Testis (tissue), 2 donors: ENCODE measurements around the gene MKKS.

Experiments
- POLR2A ChIP-seq: fragments of 450-650 bp; IDR thresholded peaks from one replicate; pipeline ENCODE4 v1.6.1; 2017; ENCODE audit warnings: antibody characterized with exemption, mild to moderate bottlenecking, moderate library complexity
- TF ChIP-seq, protein P1 (sequence below), 3 experiments: fragments of 450-650 bp in 2 of 3; fragments of 200-600 bp in 1 of 3; sonication (generic) in 1 of 3; IDR thresholded peaks; one replicate each; pipeline ENCODE4 v1.5.1; 2016 to 2019; ENCODE audit warnings: antibody characterized with exemption in 3 of 3, mild to moderate bottlenecking in 2 of 3, moderate library complexity in 1 of 3

GRCh38 chr20:10443936-10444335 is 9.9 kb upstream of the MKKS start:
- TF ChIP-seq, protein P1, sequence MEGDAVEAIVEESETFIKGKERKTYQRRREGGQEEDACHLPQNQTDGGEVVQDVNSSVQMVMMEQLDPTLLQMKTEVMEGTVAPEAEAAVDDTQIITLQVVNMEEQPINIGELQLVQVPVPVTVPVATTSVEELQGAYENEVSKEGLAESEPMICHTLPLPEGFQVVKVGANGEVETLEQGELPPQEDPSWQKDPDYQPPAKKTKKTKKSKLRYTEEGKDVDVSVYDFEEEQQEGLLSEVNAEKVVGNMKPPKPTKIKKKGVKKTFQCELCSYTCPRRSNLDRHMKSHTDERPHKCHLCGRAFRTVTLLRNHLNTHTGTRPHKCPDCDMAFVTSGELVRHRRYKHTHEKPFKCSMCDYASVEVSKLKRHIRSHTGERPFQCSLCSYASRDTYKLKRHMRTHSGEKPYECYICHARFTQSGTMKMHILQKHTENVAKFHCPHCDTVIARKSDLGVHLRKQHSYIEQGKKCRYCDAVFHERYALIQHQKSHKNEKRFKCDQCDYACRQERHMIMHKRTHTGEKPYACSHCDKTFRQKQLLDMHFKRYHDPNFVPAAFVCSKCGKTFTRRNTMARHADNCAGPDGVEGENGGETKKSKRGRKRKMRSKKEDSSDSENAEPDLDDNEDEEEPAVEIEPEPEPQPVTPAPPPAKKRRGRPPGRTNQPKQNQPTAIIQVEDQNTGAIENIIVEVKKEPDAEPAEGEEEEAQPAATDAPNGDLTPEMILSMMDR (IDR thresholded peaks at IDR 0.05), result no peak
- TF ChIP-seq POLR2A, result no peak
